ENCODE results near the gene FHOD3.

The FHOD3 gene

GRCh38 chr18:36680042-36680441 lies 382.5 kb downstream of the FHOD3 start:
- DNase-seq, result no peak

- DNase-seq, result no peak
These were observed 388.1 kb downstream of the FHOD3 start for GRCh38 chr18:36685580-36685979.

GRCh38 chr18:36688020-36688965 lies 390.8 kb downstream of the FHOD3 start:
- peak; percentile 18 to 52 for DNase-seq

GRCh38 chr18:36692371-36692770 lies 394.9 kb downstream of the FHOD3 start:
- DNase-seq, result no peak

GRCh38 chr18:36692921-36693332 lies 395.4 kb downstream of the FHOD3 start:
- DNase-seq, result no peak

GRCh38 chr18:36693931-36694620 lies 396.6 kb downstream of the FHOD3 start:
- DNase-seq, result peak; percentile 40 to 52

GRCh38 chr18:36695806-36696205 lies 398.3 kb downstream of the FHOD3 start:
- no peak for DNase-seq

GRCh38 chr18:36697905-36698304 lies 400.4 kb downstream of the FHOD3 start:
- DNase-seq, result no peak

GRCh38 chr18:36700955-36701354 lies 403.4 kb downstream of the FHOD3 start:
- no peak for DNase-seq

- DNase-seq, result no peak
These were observed 405.0 kb downstream of the FHOD3 start for GRCh38 chr18:36702401-36703013.

GRCh38 chr18:36704156-36704555 lies 406.6 kb downstream of the FHOD3 start:
- DNase-seq, result no peak

GRCh38 chr18:36706134-36706881 lies 408.8 kb downstream of the FHOD3 start:
- peak in 1 of 2 experiments; percentile 60 for DNase-seq

- DNase-seq, result no peak
These were observed 410.9 kb downstream of the FHOD3 start for GRCh38 chr18:36708366-36708765.

GRCh38 chr18:36709315-36709714 lies 411.8 kb downstream of the FHOD3 start:
- no peak for DNase-seq

GRCh38 chr18:36711014-36711725 lies 413.7 kb downstream of the FHOD3 start:
- DNase-seq, result no peak

GRCh38 chr18:36711813-36712444 lies 414.4 kb downstream of the FHOD3 start:
- DNase-seq, result peak in 1 of 2 experiments; percentile 16

- no peak for DNase-seq
These were observed 417.0 kb downstream of the FHOD3 start for GRCh38 chr18:36714476-36714875.

- DNase-seq, result no peak
These were observed 420.1 kb downstream of the FHOD3 start for GRCh38 chr18:36717422-36718110.

- no peak for DNase-seq
These were observed 421.3 kb downstream of the FHOD3 start for GRCh38 chr18:36718705-36719328.

- no peak for DNase-seq
These were observed 422.1 kb downstream of the FHOD3 start for GRCh38 chr18:36719630-36720029.
